ENCODE results near the gene PLA2G2A. TPM values are rescaled to one million over a fixed set of nuclear protein-coding genes. Genes with fewer than 3 reads are reported as not detected.
"Not testable (repeated sequence)": the region's sequence is repeated elsewhere in the genome, so short reads cannot be mapped to it uniquely, and the experiment has no call there.

Gene PLA2G2A
- polyA plus RNA-seq, 1 donor = 3.6 TPM

DNA sequence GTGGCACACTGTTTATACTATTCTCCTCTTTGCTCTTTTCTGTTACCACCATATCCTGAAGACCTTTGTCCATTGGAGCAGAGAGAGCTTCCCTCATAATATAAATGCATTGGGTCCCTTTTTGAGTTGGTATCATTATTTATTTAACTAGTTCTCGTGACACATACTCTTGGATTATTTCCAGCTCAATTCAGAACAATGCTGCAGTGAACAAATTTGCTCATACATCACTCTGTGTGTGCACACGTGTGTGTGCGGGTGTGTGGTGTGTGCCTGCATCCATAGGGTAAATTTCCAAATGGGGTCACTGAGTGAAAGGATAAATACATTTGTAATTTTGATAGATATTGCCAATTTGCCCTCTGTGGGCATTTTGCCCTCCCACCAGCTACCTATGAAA, 5.8 kb downstream of the PLA2G2A start:
- no peak for DNase-seq

- no peak for DNase-seq
These were observed 7.8 kb downstream of the PLA2G2A start for GRCh38 chr1:19971664-19972063.

- DNase-seq = no peak
These were observed 9.3 kb downstream of the PLA2G2A start for GRCh38 chr1:19969898-19970660.

- DNase-seq = no peak
These were observed 11.6 kb downstream of the PLA2G2A start for GRCh38 chr1:19967808-19968207.

GRCh38 chr1:19964542-19964941, 14.9 kb downstream of the PLA2G2A start:
- no peak for DNase-seq

- no peak for DNase-seq
These were observed 15.8 kb downstream of the PLA2G2A start for GRCh38 chr1:19963636-19964035.

GRCh38 chr1:19960591-19960990, 18.8 kb downstream of the PLA2G2A start:
- DNase-seq = no peak

- no peak for DNase-seq
These were observed 21.6 kb downstream of the PLA2G2A start for GRCh38 chr1:19957779-19958178.

GRCh38 chr1:19955534-19956170, 23.8 kb downstream of the PLA2G2A start:
- DNase-seq = no peak

- no peak for DNase-seq
These were observed 25.4 kb downstream of the PLA2G2A start for GRCh38 chr1:19954059-19954458.

DNA sequence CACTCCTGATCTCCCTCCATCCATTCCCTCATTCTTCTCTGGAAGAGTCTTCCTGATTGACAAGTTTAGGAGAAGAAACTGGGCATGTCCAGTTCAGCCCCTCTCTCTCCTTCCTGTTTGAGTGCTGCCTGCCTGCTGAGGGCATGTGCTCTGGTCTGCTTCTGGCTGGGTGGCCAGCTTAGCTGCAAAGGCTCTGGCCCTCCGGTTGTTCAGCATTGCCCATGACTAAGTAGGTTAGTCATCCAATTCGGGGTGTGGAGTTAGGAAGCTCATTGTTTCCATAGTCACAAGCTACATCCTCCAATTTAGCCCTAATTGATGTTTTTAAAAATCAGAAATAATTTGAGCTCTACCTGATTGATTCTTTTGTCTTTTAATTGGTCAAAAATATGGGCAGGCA, 30.4 kb downstream of the PLA2G2A start:
- DNase-seq = no peak

DNA sequence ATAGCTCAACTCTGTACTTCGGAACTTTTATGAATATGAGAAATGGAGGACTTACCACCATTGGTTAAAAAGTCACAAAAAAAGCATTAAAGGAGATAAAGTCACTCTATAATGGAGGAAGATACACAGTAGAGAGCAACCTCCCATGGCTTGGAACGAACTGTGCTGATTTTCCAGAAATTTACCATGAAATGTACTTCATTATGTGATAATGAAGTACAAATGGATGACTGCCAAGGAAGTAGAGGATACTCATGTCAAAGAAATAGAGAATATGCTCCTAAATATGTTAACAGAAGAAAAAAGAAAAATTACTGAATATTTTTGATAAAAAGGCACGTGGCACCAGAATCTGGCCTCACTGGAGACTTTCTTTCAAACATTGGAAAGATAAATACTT, 32.4 kb downstream of the PLA2G2A start:
- no peak for DNase-seq

DNA sequence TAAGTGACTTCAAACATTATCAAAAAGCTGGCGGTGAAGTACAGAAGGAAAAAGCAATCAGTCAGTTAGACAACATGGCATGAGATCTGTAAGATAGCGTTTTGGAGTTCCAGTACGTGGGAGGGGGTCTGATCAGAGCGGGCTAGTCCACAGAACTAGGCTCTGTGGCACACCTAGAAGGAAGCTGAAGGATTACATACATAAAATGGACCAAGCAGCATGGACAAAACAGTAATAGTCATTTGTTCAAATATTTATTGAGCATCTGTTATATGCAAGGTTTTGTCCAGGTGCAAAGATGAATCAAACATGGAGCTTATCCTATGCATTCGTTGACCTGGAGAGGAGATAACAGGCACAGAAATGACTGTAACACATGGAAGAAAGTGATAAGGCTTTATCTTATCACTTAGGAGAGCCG, 33.1 kb downstream of the PLA2G2A start:
- no peak for DNase-seq

DNA sequence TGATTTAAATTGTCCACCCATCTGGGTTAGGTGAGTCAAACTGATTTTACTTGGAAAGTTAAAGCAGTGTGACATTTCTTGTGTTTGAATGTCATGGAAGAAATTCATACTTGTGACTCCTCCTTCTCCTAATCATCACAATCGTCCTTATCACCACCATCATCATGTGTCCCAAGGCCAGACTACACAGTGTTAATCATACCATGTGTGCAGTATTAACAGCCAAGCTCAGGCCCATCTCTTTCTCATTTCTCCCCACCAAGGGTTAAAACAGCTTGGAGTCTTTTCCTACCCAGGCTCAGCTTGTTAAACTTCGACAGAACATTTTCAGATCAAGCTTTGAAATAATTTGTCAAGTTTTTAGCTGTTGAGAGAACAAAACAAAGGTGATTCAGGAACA, 33.5 kb downstream of the PLA2G2A start:
- DNase-seq = no peak

GRCh38 chr1:19942657-19943056, 36.8 kb downstream of the PLA2G2A start:
- no peak for DNase-seq

DNA sequence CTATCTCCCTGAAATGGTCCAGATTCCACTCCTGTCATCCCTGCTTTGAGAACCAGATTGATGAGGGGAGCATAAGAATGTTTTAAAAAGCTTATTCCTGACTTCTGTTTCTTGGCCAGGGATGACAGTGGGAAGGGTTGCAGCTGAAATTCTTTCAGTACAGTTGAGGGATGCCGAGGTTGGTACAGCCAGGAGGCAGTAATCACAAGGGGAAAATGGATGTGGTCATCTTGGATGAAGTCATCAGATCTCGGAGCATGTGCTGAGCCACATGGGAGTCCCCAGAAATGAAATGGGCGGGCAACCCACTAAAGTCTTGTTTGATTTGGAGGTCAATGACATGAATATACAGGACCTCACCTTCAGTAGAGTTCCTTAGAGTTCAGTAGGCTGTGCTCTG, 37.3 kb downstream of the PLA2G2A start:
- no peak for DNase-seq

- no peak for DNase-seq
These were observed 38.2 kb downstream of the PLA2G2A start for GRCh38 chr1:19941206-19941568.

DNA sequence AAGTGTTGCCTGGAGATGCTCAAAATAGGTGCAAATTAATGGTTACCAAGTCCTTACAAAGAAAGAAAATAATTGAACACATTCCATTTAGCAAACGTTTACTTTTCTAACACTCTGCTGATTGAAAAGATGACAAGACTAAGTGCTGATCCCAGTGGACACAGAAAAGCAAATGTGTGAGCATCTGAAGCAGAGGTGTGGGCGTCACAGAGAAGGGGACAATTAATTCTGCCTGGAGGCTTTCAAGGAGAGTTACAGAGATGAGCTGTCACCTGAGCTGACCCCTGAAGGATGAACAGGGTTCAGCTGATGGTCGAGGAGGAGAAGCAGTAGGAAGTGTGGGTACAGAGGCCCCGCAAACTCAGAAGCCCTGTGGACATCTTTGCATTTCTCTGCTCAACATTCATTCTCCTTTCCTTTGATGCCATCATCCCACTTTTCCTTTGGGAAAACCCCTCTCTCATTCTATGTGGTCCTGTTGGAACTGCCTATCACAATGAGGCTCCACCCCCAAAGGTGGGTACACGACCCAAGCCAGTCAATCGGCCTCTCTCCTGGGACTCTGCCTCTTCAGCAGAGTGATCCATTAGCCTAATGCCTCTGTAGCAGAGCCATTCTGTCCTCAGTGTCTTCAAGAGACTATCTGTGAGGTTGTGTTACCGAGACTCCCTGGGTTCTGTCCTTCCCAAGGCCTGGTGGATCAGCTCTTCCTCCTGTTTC, 38.8 kb downstream of the PLA2G2A start:
- no peak for DNase-seq

DNA sequence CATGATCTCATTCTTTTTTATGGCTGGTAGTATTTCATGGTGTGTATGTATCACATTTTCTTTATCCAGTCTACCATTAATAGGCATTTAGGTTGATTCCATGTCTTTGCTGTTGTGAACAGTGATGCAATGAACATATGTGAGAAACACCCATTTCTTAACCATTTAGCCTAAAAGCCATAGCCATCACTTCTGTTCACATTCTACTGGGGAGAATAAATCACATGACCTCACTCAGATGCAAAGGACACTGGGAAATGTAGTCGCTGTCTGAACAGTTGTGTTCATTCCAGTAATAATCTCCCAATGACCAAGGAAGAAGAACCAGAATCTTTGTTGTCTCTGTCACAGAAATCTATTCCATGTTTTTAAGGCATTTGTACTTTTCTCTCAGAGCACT, 40.9 kb downstream of the PLA2G2A start:
- DNase-seq = no peak

DNA sequence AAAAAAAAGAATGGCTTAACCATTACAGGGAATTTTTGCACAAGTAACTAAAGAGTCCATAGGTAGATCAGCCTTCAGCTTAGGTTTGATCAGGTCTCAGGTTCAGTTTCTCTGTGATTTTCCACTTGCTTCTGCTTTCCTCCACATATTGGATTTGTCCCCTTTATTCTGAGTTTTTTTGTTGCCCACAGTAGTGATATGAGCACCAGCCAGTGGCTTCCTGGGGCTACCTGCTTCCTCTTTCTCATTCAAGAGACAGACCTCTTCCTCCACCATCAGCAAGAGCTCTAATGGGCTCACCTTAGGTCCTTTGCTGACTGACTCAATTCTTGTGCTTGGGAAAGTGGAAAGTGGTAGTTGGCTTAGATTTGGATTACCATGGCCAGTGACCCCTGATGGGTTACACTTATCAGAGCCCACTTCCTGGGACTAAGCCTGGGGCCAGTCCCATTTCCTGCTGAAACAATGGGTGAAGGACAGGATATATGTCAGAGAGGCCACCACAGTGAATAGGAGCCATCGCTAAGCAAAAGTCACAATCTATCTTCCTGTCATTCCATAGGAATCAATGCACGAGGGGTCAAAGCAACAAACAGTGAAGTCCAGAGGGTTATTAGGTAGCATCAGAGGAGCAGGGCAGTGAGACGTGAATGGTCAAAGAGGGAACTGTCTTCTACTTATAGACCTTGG, 43.2 kb downstream of the PLA2G2A start:
- DNase-seq = no peak

GRCh38 chr1:19934336-19934735, 45.1 kb downstream of the PLA2G2A start:
- DNase-seq = no peak

DNA sequence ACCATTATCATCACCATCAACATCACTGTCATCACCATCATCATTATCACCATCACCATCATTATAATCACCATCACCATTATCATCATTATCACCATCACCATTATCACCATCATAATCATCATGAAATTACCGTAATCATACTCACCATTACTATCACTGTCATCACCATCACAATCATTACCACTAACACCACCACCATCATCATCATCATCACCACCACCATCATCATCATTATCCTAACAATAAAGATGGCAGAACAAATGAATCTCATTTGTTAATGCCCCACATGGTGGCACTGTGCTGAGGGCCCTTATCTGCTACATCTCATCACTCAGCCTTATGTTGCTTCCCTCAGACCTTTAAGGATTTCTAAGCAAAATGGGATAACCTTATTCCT, 46.6 kb downstream of the PLA2G2A start:
- DNase-seq = no peak

DNA sequence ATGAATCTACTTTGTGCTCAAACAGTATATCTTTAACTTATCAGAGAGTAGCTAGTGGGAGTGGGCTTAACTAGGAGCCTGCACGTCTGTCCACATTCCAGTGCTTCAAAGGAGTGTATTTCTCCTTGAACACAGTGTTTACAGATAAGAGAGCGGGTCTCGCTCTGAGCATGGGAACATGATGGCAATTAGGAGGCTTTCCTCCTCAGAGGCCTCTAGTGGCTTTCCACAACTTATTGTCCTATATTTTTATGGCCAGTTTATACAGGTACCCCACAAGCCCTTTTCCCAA, 52.3 kb downstream of the PLA2G2A start:
- DNase-seq = not testable (repeated sequence)
